GM12878 (cell line): ENCODE data around the gene DCTN4. TPM values are rescaled to one million over a fixed set of nuclear protein-coding genes. Genes with fewer than 3 reads are reported as not detected.

Experiments
- BHLHE40 ChIP-seq, 2 experiments: fragments of 450-650 bp in 1 of 2; IDR thresholded peaks; 2 replicates each; pipeline ENCODE4 v1.6.1; 2011 to 2017; ENCODE audit warnings: low read depth in 2 of 2, borderline replicate concordance in 1 of 2, improper control_type of control experiment in 1 of 2, low read length in 1 of 2, mild to moderate bottlenecking in 1 of 2
- BRCA1 ChIP-seq: IDR thresholded peaks from 2 replicates; pipeline ENCODE4 v1.6.1; 2011; ENCODE audit warnings: low read depth, low read length, improper control_type of control experiment
- EGR1 ChIP-seq, 2 experiments: IDR thresholded peaks; 1 replicate in 1 of 2; 2 replicates in 1 of 2; pipeline ENCODE4 v1.6.1; 2011 to 2012; ENCODE audit warnings: low read depth in 2 of 2, low read length in 2 of 2, borderline replicate concordance in 1 of 2, mild to moderate bottlenecking in 1 of 2, moderate library complexity in 1 of 2
- EP300 ChIP-seq, 2 experiments: fragments of 150-350 bp in 1 of 2; IDR thresholded peaks; 2 replicates each; pipeline ENCODE4 v1.6.1; 2011 to 2012; ENCODE audit warnings: low read depth in 2 of 2, low read length in 2 of 2, borderline replicate concordance in 1 of 2, improper control_type of control experiment in 1 of 2, inconsistent platforms in 1 of 2; ENCODE audit not compliant: control insufficient read depth in 1 of 2
- KDM1A ChIP-seq: fragments of 200-600 bp; sonication (generic); IDR thresholded peaks from 2 replicates; pipeline ENCODE4 v1.6.1; 2016; ENCODE audit warnings: borderline replicate concordance
- LARP7 ChIP-seq: fragments of 450-650 bp; IDR thresholded peaks from 2 replicates; pipeline ENCODE4 v1.6.1; 2017; ENCODE audit warnings: mild to moderate bottlenecking
- NRF1 ChIP-seq: conservative IDR thresholded peaks from 2 replicates; pipeline ENCODE4 v1.6.1; 2011; ENCODE audit warnings: mild to moderate bottlenecking, low read depth, low read length, improper control_type of control experiment
- PBX3 ChIP-seq: IDR thresholded peaks from 2 replicates; pipeline ENCODE4 v1.6.1; 2011; ENCODE audit warnings: mild to moderate bottlenecking, low read depth, low read length, moderate library complexity; ENCODE audit not compliant: insufficient replicate concordance
- POLR2AphosphoS5 ChIP-seq: IDR thresholded peaks from 2 replicates; pipeline ENCODE4 v1.6.1; 2011; ENCODE audit warnings: mild to moderate bottlenecking, low read length, inconsistent platforms
- RAD51 ChIP-seq: fragments of 450-650 bp; IDR thresholded peaks from 2 replicates; pipeline ENCODE4 v1.6.1; 2016; ENCODE audit warnings: moderate library complexity, mild to moderate bottlenecking, inconsistent platforms
- WRNIP1 ChIP-seq: IDR thresholded peaks from 2 replicates; pipeline ENCODE4 v1.6.1; 2011; ENCODE audit warnings: low read depth, low read length, improper control_type of control experiment, borderline replicate concordance
- ZBED1 ChIP-seq: IDR thresholded peaks from 2 replicates; pipeline ENCODE4 v1.6.1; 2016; ENCODE audit warnings: borderline replicate concordance
- ZBTB11 ChIP-seq: fragments of 450-650 bp; formaldehyde crosslinking; IDR thresholded peaks from 2 replicates; pipeline ENCODE4 v1.5.0; 2022; ENCODE audit warnings: mild to moderate bottlenecking, missing genetic modification characterization
- ZNF24 ChIP-seq: fragments of 450-650 bp; IDR thresholded peaks from 2 replicates; pipeline ENCODE4 v1.6.1; 2017; ENCODE audit warnings: antibody characterized with exemption, mild to moderate bottlenecking
- polyA plus RNA-seq, 11 experiments: library from polyadenylated mRNA; depleted of rRNA in 4 of 11; unstranded in 6 of 11; stranded (reverse) in 5 of 11; fragments of >200 nt; fragmentation: Nextera tagmentation in 4 of 11; fragmentation: Illumina TruSeq in 1 of 11; extraction: Ambion mirVana in 4 of 11; extraction: Trizol in 1 of 11; gene quantifications; 1 replicate in 1 of 11; 2 replicates in 10 of 11; pipeline versions ENCODE4 v1.2.1 to v1.2.3, GENCODE V29; 2011 to 2016; ENCODE audit warnings: inconsistent platforms in 2 of 11, missing spikeins in 2 of 11, low read depth in 1 of 11
- total RNA-seq, 4 experiments: library from RNA; depleted of rRNA in 3 of 4; stranded (reverse); fragments of >200 nt in 3 of 4; fragmentation: Illumina TruSeq in 1 of 4; extraction: Trizol in 1 of 4; gene quantifications; 2 replicates each; pipeline versions ENCODE4 v1.2.1 to v1.2.3, GENCODE V29; 2013 to 2021
- TF ChIP-seq, protein P1 (sequence below): IDR thresholded peaks from 2 replicates; pipeline ENCODE4 v1.6.1; 2012; ENCODE audit warnings: improper control_type of control experiment, low read depth, low read length; ENCODE audit not compliant: insufficient replicate concordance
- TF ChIP-seq, protein P2 (sequence below), 3 experiments: IDR thresholded peaks in 2 of 3; conservative IDR thresholded peaks in 1 of 3; 2 replicates each; pipeline ENCODE4 v1.5.1; 2011; ENCODE audit warnings: low read depth in 3 of 3, low read length in 3 of 3, mild to moderate bottlenecking in 3 of 3, control low read depth in 2 of 3, moderate library complexity in 2 of 3, inconsistent platforms in 1 of 3, mixed read lengths in 1 of 3; ENCODE audit not compliant: control insufficient read depth in 2 of 3, insufficient read depth in 1 of 3; ENCODE audit errors: extremely low read depth in 1 of 3

The DCTN4 gene
- total and polyA plus RNA-seq, 10 of the 15 experiments (the other 5 are each of a cell fraction or from before 2014, with no cell fraction given), result 7.6 to 27.8 (median 18.0) TPM

- TF ChIP-seq, protein P1, sequence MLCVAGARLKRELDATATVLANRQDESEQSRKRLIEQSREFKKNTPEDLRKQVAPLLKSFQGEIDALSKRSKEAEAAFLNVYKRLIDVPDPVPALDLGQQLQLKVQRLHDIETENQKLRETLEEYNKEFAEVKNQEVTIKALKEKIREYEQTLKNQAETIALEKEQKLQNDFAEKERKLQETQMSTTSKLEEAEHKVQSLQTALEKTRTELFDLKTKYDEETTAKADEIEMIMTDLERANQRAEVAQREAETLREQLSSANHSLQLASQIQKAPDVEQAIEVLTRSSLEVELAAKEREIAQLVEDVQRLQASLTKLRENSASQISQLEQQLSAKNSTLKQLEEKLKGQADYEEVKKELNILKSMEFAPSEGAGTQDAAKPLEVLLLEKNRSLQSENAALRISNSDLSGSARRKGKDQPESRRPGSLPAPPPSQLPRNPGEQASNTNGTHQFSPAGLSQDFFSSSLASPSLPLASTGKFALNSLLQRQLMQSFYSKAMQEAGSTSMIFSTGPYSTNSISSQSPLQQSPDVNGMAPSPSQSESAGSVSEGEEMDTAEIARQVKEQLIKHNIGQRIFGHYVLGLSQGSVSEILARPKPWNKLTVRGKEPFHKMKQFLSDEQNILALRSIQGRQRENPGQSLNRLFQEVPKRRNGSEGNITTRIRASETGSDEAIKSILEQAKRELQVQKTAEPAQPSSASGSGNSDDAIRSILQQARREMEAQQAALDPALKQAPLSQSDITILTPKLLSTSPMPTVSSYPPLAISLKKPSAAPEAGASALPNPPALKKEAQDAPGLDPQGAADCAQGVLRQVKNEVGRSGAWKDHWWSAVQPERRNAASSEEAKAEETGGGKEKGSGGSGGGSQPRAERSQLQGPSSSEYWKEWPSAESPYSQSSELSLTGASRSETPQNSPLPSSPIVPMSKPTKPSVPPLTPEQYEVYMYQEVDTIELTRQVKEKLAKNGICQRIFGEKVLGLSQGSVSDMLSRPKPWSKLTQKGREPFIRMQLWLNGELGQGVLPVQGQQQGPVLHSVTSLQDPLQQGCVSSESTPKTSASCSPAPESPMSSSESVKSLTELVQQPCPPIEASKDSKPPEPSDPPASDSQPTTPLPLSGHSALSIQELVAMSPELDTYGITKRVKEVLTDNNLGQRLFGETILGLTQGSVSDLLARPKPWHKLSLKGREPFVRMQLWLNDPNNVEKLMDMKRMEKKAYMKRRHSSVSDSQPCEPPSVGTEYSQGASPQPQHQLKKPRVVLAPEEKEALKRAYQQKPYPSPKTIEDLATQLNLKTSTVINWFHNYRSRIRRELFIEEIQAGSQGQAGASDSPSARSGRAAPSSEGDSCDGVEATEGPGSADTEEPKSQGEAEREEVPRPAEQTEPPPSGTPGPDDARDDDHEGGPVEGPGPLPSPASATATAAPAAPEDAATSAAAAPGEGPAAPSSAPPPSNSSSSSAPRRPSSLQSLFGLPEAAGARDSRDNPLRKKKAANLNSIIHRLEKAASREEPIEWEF, result no peak
- no peak for TF ChIP-seq ZNF24
- TF ChIP-seq BRCA1, result no peak
- no peak for TF ChIP-seq PBX3
- TF ChIP-seq EGR1 (IDR thresholded peaks at IDR 0.05; ENCODE audit: borderline replicate concordance in 1 of 2, low read depth in 2 of 2, low read length in 2 of 2), result peak in 1 of 2 experiments; percentile 70; a peak in 2 of 3 replicates
- TF ChIP-seq RAD51, result no peak
- no peak; a peak in 1 of 4 replicates for TF ChIP-seq BHLHE40 (IDR thresholded peaks at IDR 0.05; ENCODE audit: borderline replicate concordance in 1 of 2, low read depth in 2 of 2, low read length in 1 of 2)
- no peak for TF ChIP-seq ZBED1
- TF ChIP-seq EP300 (IDR thresholded peaks at IDR 0.05; ENCODE audit: borderline replicate concordance in 1 of 2, control insufficient read depth in 1 of 2, low read depth in 2 of 2, low read length in 2 of 2), result peak in 1 of 2 experiments; percentile 22; a peak in 1 of 4 replicates
- TF ChIP-seq WRNIP1, result 0 out of 2 replicates have a peak, but pooled peaks have one; percentile 24
- TF ChIP-seq NRF1, result no peak
- TF ChIP-seq, protein P2, sequence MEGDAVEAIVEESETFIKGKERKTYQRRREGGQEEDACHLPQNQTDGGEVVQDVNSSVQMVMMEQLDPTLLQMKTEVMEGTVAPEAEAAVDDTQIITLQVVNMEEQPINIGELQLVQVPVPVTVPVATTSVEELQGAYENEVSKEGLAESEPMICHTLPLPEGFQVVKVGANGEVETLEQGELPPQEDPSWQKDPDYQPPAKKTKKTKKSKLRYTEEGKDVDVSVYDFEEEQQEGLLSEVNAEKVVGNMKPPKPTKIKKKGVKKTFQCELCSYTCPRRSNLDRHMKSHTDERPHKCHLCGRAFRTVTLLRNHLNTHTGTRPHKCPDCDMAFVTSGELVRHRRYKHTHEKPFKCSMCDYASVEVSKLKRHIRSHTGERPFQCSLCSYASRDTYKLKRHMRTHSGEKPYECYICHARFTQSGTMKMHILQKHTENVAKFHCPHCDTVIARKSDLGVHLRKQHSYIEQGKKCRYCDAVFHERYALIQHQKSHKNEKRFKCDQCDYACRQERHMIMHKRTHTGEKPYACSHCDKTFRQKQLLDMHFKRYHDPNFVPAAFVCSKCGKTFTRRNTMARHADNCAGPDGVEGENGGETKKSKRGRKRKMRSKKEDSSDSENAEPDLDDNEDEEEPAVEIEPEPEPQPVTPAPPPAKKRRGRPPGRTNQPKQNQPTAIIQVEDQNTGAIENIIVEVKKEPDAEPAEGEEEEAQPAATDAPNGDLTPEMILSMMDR (IDR thresholded peaks at IDR 0.05 in 2 of 3, conservative IDR thresholded peaks at IDR 0.05 in 1 of 3; ENCODE audit: control insufficient read depth in 2 of 3, extremely low read depth in 1 of 3, insufficient read depth in 1 of 3, low read depth in 3 of 3, low read length in 3 of 3), result peak; percentile 57 to 70 (median 60)
- TF ChIP-seq KDM1A, result no peak
- no peak for TF ChIP-seq ZBTB11 (CRISPR knock-in tag)
- TF ChIP-seq POLR2AphosphoS5, result peak; percentile 92
- TF ChIP-seq LARP7, result peak; percentile 92
Measured at GRCh38 chr5:150700594-150701377, 58.0 kb downstream of the DCTN4 start, which contains the start of gene RBM22 (continued).
